H9 (cell line): Measurements from ENCODE around the gene PPP1R3C. TPM values are rescaled to one million over a fixed set of nuclear protein-coding genes. Genes with fewer than 3 reads are reported as not detected.

ENCODE experiments used
- DNase-seq: peaks from one replicate; pipeline ENCODE4 v3.0.0-alpha.2; 2017
- H2AFZ ChIP-seq: one replicate; pipeline ENCODE4 v1.6.1; 2013; ENCODE audit warnings: mild to moderate bottlenecking, low read length, control low read depth, moderate library complexity
- H2AK5ac ChIP-seq: 2 replicates; pipeline ENCODE4 v1.6.1; 2013; ENCODE audit warnings: low read length, control low read depth, mixed read lengths; ENCODE audit not compliant: insufficient read length
- H2BK120ac ChIP-seq: one replicate; pipeline ENCODE4 v1.6.1; 2013; ENCODE audit warnings: low read depth, mild to moderate bottlenecking, low read length, control low read depth, inconsistent platforms; ENCODE audit not compliant: poor library complexity, severe bottlenecking
- H2BK12ac ChIP-seq: 2 replicates; pipeline ENCODE4 v1.6.1; 2013; ENCODE audit warnings: low read length, control low read depth, mixed read lengths, low read depth; ENCODE audit not compliant: insufficient read length
- H2BK15ac ChIP-seq: 2 replicates; pipeline ENCODE4 v1.6.1; 2013; ENCODE audit warnings: low read depth, low read length, control low read depth
- H2BK20ac ChIP-seq: one replicate; pipeline ENCODE4 v1.6.1; 2013; ENCODE audit warnings: low read depth, mild to moderate bottlenecking, low read length, control low read depth, inconsistent platforms; ENCODE audit not compliant: poor library complexity, severe bottlenecking
- H2BK5ac ChIP-seq: 2 replicates; pipeline ENCODE4 v1.6.1; 2013; ENCODE audit warnings: low read length, control low read depth, mixed read lengths; ENCODE audit not compliant: insufficient read length
- H3K14ac ChIP-seq: 2 replicates; pipeline ENCODE4 v1.6.1; 2013; ENCODE audit warnings: low read length, control low read depth; ENCODE audit not compliant: insufficient read depth
- H3K18ac ChIP-seq: 2 replicates; pipeline ENCODE4 v1.6.1; 2013; ENCODE audit warnings: low read depth, mild to moderate bottlenecking, mixed read lengths, low read length, control low read depth; ENCODE audit not compliant: insufficient read length
- H3K23ac ChIP-seq: 2 replicates; pipeline ENCODE4 v1.6.1; 2013; ENCODE audit warnings: low read length, control low read depth, mixed read lengths, low read depth; ENCODE audit not compliant: insufficient read length
- H3K23me2 ChIP-seq: 2 replicates; pipeline ENCODE4 v1.6.1; 2013; ENCODE audit warnings: low read depth, mild to moderate bottlenecking, mixed read lengths, low read length, control low read depth; ENCODE audit not compliant: insufficient read length, poor library complexity, severe bottlenecking
- H3K27ac ChIP-seq: 2 replicates; pipeline ENCODE4 v1.5.1; 2013; ENCODE audit warnings: low read length, control low read depth, mixed read lengths, low read depth; ENCODE audit not compliant: insufficient read length
- H3K27me3 ChIP-seq: 2 replicates; pipeline ENCODE4 v1.6.1; 2013; ENCODE audit warnings: low read length, control low read depth, inconsistent platforms; ENCODE audit not compliant: insufficient read depth
- H3K4ac ChIP-seq: 2 replicates; pipeline ENCODE4 v1.6.1; 2013; ENCODE audit warnings: low read depth, mild to moderate bottlenecking, control low read depth, inconsistent platforms, low read length, moderate library complexity
- H3K4me1 ChIP-seq: 2 replicates; pipeline ENCODE4 v1.6.1; 2013; ENCODE audit warnings: low read length, control low read depth, inconsistent platforms; ENCODE audit not compliant: insufficient read depth
- H3K4me2 ChIP-seq: 2 replicates; pipeline ENCODE4 v1.6.1; 2013; ENCODE audit warnings: low read length, control low read depth, mixed read lengths; ENCODE audit not compliant: insufficient read length, insufficient read depth
- H3K56ac ChIP-seq: 2 replicates; pipeline ENCODE4 v1.6.1; 2013; ENCODE audit warnings: low read depth, mild to moderate bottlenecking, mixed read lengths, low read length, control low read depth; ENCODE audit not compliant: insufficient read length
- H3K79me1 ChIP-seq: 2 replicates; pipeline ENCODE4 v1.6.1; 2013; ENCODE audit warnings: low read depth, mild to moderate bottlenecking, moderate library complexity, low read length, control low read depth, inconsistent platforms; ENCODE audit not compliant: insufficient read depth, poor library complexity, severe bottlenecking
- H3K79me2 ChIP-seq: 2 replicates; pipeline ENCODE4 v1.6.1; 2013; ENCODE audit warnings: low read length, control low read depth, inconsistent platforms; ENCODE audit not compliant: insufficient read depth
- H3K9ac ChIP-seq: 2 replicates; pipeline ENCODE4 v1.6.1; 2013; ENCODE audit warnings: low read length, control low read depth, mixed read lengths; ENCODE audit not compliant: insufficient read length; ENCODE audit errors: extremely low read depth
- H3K9me3 ChIP-seq: one replicate; pipeline ENCODE4 v1.6.1; 2013; ENCODE audit warnings: low read depth, low read length, inconsistent platforms; ENCODE audit not compliant: control insufficient read depth
- H3T11ph ChIP-seq: one replicate; pipeline ENCODE4 v1.6.1; 2013; ENCODE audit warnings: mild to moderate bottlenecking, low read length, control low read depth, inconsistent platforms
- H4K20me1 ChIP-seq: one replicate; pipeline ENCODE4 v1.6.1; 2013; ENCODE audit not compliant: control insufficient read depth, insufficient read length, insufficient read depth
- H4K5ac ChIP-seq: 2 replicates; pipeline ENCODE4 v1.6.1; 2013; ENCODE audit warnings: low read depth, mild to moderate bottlenecking, mixed read lengths, low read length, control low read depth; ENCODE audit not compliant: insufficient read length
- H4K8ac ChIP-seq: replicated peaks from 2 replicates; pipeline ENCODE4 v1.6.1; 2013; ENCODE audit warnings: low read length, control low read depth, mixed read lengths, low read depth; ENCODE audit not compliant: insufficient read length
- H4K91ac ChIP-seq: 2 replicates; pipeline ENCODE4 v1.6.1; 2013; ENCODE audit warnings: low read depth, mild to moderate bottlenecking, moderate library complexity, mixed read lengths, low read length, control low read depth; ENCODE audit not compliant: insufficient read length
- H3K27ac Mint-ChIP-seq, 3 experiments: 2 replicates in 2 of 3; 3 replicates in 1 of 3; pipeline ENCODE4 v1.8.0; 2020 to 2021; ENCODE audit warnings: mixed read lengths in 3 of 3, mild to moderate bottlenecking in 1 of 3, moderate library complexity in 1 of 3
- H3K27me3 Mint-ChIP-seq: 2 replicates; pipeline ENCODE4 v1.8.0; 2021; ENCODE audit warnings: low read depth, mild to moderate bottlenecking, moderate library complexity, mixed read lengths
- H3K36me3 Mint-ChIP-seq, 3 experiments: 2 replicates in 2 of 3; 3 replicates in 1 of 3; pipeline ENCODE4 v1.8.0; 2020 to 2021; ENCODE audit warnings: low read depth in 3 of 3, mixed read lengths in 3 of 3; ENCODE audit not compliant: insufficient read depth in 1 of 3
- H3K4me1 Mint-ChIP-seq, 2 experiments: 2 replicates each; pipeline ENCODE4 v1.8.0; 2020; ENCODE audit warnings: mixed read lengths in 2 of 2
- H3K4me3 Mint-ChIP-seq, 2 experiments: 2 replicates in 1 of 2; 3 replicates in 1 of 2; pipeline ENCODE4 v1.8.0; 2020 to 2021; ENCODE audit warnings: mild to moderate bottlenecking in 2 of 2, mixed read lengths in 2 of 2, moderate library complexity in 1 of 2
- H3K9me3 Mint-ChIP-seq, 2 experiments: 2 replicates in 1 of 2; 3 replicates in 1 of 2; pipeline ENCODE4 v1.8.0; 2020; ENCODE audit warnings: mild to moderate bottlenecking in 2 of 2, mixed read lengths in 2 of 2, moderate library complexity in 1 of 2
- CTCF ChIP-seq: fragments of 200-600 bp; sonication (generic); conservative IDR thresholded peaks from 3 replicates; pipeline ENCODE4 v1.8.0; 2021; ENCODE audit warnings: antibody characterized with exemption, mild to moderate bottlenecking
- WGBS: extraction: QIAGEN DNeasy Blood & Tissue Kit; methylation state at CpG from one replicate; pipeline ENCODE4 v1.1.7; 2013; ENCODE audit warnings: missing lambda C conversion rate, low lambda C conversion rate, mixed read lengths; ENCODE audit not compliant: insufficient read length; ENCODE audit errors: extremely low coverage; 5-methylcytosine and 5-hydroxymethylcytosine counted together
- total RNA-seq: library from RNA; stranded (reverse); gene quantifications from 2 replicates; pipeline ENCODE4 v1.2.1, GENCODE V29; 2021

The PPP1R3C gene
- total RNA-seq, 1 experiment from 2014 or later = 1.2 TPM

- Histone ChIP-seq H3K27ac (no peak overlapping the region), H2BK20ac (no peak overlapping the region), H2BK5ac (no peak overlapping the region), H3T11ph (no peak overlapping the region), H4K8ac (no peak overlapping the region), H3K4me1 (no peaks in the 10 kb centered on the region), H2BK12ac (no peak overlapping the region), H3K14ac (no peak overlapping the region), H3K27me3 (peaks cover 6% of the 10 kb centered on the region; the same call in 1 of the 2 replicates), H4K20me1 (no peaks in the 10 kb centered on the region), H3K9me3 (no peaks in the 10 kb centered on the region), H3K79me1 (no peaks in the 10 kb centered on the region), H3K56ac (no peak overlapping the region), H3K23me2 (peaks cover 6% of the 10 kb centered on the region), H3K79me2 (no peaks in the 10 kb centered on the region), H3K18ac (no peak overlapping the region), H3K4ac (no peak overlapping the region), H2BK15ac (no peak overlapping the region), H2AFZ (no peak overlapping the region), H3K4me2 (no peak overlapping the region), H3K9ac (no peak overlapping the region), H3K23ac (no peak overlapping the region), H2AK5ac (no peak overlapping the region), H4K91ac (no peak overlapping the region), H4K5ac (no peak overlapping the region), H2BK120ac (no peak overlapping the region)
- WGBS = no CpG with 5 or more reads among the region's 10 CpGs
- TF ChIP-seq CTCF = no peak
- H3K36me3 Mint-ChIP-seq = peaks cover 2 to 9% (median 7%) of the 10 kb centered on the region in 3 experiments; a peak in 5 of 7 replicates
- H3K9me3 Mint-ChIP-seq = no peaks in the 10 kb centered on the region
- peaks cover 9 to 16% of the 10 kb centered on the region in 2 experiments for H3K4me1 Mint-ChIP-seq
- no peak overlapping the region for H3K4me3 Mint-ChIP-seq
- DNase-seq = no peak
- H3K27me3 Mint-ChIP-seq = peaks cover 42% of the 10 kb centered on the region
- no peak overlapping the region for H3K27ac Mint-ChIP-seq
These were observed 2.2 kb downstream of the PPP1R3C start for GRCh38 chr10:91630625-91631024.
